OCI-LY7 (cell line): ENCODE measurements around the gene KDM2B.

Experiments
- CTCF ChIP-seq: fragments of 200-600 bp; sonication (generic); conservative IDR thresholded peaks from 2 replicates; pipeline ENCODE4 v1.5.1; 2014; ENCODE audit warnings: mild to moderate bottlenecking, antibody characterized with exemption, low read length, moderate library complexity, mixed read lengths
- EZH2phosphoT487 ChIP-seq: fragments of 200-600 bp; sonication (generic); IDR thresholded peaks from 2 replicates; pipeline ENCODE4 v1.6.1; 2018; ENCODE audit warnings: low read depth, borderline replicate concordance, mild to moderate bottlenecking, mixed run types, antibody characterized with exemption, low read length, moderate library complexity, mixed read lengths

GRCh38 chr12:121550974-121551634, 29.7 kb downstream of the KDM2B start:
- no peak for TF ChIP-seq CTCF
- TF ChIP-seq EZH2phosphoT487, result no peak
